ENCODE results near the gene AQP6.

DNA sequence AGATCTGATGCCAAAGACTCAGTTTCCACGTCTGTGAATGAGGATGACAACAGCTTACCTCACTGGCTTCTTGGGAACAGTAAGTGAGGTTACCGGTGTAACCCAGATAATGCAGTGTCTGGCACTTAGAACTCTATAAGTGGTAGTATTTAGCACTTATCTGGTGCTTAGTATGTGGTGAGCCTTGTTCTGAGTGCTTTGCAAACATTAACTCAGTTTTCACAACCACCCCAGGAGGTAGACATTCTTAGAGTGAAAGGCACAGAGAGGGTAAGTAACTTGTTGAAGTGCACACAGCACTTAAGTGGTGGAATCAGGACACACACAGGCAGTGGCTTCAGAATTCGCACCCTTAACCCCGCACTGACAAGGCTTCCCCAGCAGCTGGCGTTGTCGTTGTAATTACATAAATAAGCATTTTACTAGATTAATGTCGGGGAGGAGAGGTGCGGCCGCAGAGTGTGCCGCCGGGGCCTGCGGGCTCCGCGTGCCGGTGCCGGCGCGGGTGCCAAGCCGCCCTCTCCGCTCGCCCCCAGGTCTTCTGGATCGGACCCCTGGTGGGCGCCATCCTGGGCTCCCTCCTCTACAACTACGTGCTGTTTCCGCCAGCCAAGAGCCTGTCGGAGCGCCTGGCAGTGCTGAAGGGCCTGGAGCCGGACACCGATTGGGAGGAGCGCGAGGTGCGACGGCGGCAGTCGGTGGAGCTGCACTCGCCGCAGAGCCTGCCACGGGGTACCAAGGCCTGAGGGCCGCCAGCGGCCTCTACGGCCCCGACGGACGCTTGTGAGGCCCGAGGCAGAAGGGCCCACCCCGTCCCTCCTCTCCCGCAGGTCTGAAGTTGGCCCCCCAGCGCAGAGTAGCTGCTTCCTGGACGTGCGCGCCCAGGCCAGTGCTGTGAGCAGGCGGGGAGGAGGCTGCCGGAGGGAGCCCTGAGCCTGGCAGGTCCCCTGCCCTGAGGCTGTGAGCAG, 17.6 kb upstream of the AQP6 start:
- TF ChIP-seq, protein P1, sequence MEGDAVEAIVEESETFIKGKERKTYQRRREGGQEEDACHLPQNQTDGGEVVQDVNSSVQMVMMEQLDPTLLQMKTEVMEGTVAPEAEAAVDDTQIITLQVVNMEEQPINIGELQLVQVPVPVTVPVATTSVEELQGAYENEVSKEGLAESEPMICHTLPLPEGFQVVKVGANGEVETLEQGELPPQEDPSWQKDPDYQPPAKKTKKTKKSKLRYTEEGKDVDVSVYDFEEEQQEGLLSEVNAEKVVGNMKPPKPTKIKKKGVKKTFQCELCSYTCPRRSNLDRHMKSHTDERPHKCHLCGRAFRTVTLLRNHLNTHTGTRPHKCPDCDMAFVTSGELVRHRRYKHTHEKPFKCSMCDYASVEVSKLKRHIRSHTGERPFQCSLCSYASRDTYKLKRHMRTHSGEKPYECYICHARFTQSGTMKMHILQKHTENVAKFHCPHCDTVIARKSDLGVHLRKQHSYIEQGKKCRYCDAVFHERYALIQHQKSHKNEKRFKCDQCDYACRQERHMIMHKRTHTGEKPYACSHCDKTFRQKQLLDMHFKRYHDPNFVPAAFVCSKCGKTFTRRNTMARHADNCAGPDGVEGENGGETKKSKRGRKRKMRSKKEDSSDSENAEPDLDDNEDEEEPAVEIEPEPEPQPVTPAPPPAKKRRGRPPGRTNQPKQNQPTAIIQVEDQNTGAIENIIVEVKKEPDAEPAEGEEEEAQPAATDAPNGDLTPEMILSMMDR (IDR thresholded peaks at IDR 0.05 in 8 of 11, conservative IDR thresholded peaks at IDR 0.05 in 3 of 11), result no peak
- no peak for TF ChIP-seq POLR2AphosphoS5 (IDR thresholded peaks at IDR 0.05)

Data from spleen (tissue), 7 donors.